ENCODE results near the gene CACNG4.
"Not testable (repeated sequence)": the region's sequence is repeated elsewhere in the genome, so short reads cannot be mapped to it uniquely, and the experiment has no call there.

The CACNG4 gene

DNA sequence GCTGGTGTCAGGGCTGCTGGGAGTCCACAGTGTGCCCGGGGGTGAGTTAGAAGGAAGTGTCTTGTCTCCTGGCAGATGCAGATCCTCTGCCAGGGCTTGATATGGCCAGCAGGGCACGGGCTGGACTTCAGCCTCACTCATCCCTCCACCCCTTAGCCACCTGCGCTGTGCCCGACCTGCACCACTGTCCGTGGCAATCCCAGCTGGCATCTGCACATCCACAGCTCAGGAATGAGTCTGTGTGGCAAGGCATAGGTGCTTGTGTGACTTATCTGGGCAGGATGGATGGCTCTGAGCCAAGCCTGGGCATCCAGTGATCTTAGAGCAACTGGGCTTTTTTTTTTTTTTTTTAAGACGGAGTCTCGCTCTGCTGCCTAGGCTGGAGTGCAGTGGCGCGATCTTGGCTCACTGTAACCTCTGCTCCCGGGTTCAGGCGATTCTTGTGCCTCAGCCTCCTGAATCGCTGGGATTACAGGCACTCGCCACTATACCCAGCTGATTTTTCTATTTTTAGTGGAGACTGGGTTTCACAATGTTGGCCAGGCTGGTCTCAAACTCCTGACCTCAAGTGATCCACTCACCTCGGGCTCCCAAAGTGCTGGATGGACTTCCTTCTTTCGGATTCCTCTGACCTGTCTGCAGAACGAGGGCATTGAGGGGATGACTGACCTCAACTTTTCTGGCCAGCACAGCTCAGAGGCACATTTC lies 57.4 kb downstream of the CACNG4 start:
- DNase-seq, result no peak

DNA sequence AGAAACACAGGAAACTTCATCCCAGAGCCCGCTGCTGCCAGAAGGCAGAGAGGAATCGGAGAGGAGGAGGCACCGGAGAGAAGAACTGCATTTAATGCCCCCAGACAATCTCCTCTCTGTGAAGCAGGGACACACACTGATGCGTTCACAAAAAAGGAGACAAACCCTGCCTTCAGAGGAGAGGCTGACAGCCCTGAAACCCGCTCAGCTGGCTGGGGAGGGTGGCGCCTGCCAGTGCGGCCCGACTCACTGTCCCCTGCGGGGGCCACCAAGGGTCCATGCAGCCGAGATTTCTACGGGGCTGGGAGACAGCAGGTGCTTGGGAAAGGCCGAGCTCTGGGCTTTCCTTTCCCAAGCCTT lies 57.9 kb downstream of the CACNG4 start:
- DNase-seq, result no peak

DNA sequence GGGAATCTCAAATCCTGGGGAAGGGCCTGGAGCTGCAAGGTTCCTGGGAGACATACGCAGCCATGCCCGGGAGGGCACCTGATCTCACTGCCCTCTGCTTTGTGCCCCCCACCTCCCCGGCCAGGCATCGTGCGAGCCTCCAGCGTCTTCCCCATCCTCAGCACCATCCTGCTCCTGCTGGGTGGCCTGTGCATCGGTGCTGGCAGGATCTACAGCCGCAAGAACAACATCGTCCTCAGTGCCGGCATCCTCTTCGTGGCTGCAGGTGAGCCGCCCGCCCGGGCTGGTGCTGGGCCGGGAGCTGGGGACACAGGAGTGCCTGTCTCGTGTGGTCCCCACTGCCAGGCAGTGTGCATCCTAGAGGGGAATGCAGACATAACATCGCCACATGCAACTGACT lies 60.2 kb downstream of the CACNG4 start:
- DNase-seq, result no peak

DNA sequence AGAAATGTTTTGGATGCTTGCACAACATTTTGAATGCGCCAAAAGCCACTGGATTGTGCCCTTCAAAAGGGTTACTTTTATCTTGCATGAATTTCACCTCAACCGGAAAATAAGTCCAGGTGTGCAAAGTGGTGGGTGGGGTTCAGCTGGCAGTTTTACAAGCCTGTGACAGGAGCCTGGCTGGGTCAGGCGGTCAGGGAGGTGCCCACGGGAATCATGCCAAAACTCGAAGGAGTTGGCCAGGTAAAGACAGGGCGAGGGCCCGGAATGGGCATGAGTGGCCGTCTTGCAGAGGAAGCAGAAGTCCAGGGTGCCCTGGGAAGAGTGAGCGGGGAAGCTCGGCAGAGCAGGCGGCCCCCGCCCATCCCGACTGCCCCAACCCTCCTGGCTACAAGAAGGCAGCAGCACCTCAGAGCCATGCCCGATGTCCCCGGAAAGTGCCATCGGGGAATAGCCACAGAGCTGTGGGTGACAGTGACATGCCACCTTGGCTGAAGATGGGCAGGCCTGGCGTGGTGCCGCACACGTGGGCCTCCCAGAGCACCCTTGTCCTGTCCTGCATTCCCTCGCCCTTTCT lies 60.8 kb downstream of the CACNG4 start:
- no peak for DNase-seq

DNA sequence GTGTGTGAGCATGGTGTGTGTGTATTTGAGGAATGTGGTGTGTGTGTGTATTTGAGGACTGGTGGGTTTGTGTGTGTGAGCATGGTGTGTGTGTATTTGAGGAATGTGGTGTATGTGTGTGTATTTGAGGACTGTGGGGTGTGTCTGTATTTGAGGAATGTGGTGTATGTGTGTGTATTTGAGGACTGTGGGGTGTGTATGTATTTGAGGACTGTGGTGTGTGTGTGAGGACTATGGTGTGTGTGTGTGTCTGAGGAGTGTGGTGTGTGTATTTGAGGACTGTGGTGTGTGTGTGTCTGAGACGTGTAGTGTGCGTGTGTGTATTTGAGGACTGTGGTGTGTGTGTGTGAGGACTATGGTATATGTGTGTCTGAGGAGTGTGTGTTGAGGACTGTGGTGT lies 61.8 kb downstream of the CACNG4 start:
- peak; percentile 5 for DNase-seq

DNA sequence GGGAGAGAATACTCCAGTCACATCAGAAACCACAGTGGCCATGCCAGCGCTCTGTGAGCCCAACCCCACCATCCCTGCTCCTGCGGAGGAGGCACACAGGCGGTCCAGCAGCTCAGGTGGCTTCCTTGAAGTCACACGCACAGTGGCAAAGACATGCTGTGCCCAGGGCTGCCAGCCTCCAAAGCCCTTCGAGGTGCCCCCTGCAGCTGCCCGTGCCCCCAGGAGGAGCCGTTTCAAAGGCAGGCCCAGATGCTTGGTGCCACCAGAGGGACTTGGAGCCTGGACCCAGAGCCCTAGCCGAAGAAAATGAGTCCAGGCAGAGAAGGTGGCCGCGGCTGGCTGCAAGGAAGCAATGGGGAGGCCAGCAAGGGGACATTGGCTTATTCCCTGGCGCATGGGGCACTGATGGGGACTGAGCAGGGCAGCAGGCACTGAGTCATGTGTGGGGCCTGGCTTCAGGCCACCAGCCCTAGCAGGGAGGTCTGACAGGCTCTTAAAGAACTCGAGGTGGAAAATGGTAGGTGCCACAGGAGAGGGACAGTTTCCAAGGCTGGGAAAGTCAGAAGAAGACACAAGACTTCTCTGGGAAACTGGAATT lies 62.6 kb downstream of the CACNG4 start:
- DNase-seq, result no peak

DNA sequence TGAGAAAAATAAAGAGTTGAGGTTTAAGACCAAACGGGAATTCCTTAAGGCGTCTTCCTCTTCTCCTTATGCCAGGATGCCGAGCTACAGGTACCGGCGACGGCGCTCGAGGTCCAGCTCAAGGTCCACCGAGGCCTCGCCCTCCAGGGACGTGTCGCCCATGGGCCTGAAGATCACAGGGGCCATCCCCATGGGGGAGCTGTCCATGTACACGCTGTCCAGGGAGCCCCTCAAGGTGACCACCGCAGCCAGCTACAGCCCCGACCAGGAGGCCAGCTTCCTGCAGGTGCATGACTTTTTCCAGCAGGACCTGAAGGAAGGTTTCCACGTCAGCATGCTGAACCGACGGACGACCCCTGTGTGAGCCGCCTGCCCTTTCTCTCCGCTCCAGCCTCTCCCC lies 66.1 kb downstream of the CACNG4 start:
- DNase-seq, result no peak

DNA sequence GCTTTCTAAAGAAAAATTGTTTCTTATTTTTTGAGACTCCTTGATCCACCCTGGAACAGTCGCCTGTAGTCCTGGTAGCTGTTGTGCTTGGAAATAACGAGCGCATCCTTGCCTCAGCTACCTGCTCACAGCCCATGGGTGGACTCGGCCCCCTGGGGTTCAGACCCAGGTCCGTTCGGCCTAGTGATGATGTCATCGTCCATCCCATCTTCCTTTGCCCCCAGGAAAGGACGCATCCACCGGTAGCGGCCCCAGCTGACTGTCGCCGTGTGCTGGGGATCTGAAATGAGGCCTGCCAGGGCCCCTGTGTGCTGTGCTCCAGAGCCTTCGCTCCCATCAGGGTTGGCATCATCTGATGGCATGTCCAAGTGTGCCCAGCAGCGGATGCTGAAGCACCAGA lies 67.9 kb downstream of the CACNG4 start:
- DNase-seq, result no peak

DNA sequence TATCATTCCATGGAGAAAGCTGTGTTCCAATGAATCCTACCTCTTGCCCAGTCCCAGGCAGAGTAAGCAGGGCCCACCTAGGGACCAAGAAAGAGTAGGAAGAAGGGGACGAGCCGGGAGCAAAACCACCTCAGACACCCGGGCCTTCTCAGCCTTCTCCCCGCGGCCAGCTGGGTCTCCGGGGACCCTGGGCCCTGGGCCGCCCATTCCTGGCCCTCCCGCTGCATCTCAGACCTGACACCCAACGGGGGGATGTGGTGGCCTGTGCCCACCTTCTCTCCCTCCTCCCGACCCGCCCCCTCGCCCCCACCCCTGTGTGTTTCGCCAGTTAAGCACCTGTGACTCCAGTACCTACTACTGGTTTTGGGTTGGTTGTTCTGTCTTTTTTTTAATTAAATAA lies 68.5 kb downstream of the CACNG4 start:
- no peak for DNase-seq

DNA sequence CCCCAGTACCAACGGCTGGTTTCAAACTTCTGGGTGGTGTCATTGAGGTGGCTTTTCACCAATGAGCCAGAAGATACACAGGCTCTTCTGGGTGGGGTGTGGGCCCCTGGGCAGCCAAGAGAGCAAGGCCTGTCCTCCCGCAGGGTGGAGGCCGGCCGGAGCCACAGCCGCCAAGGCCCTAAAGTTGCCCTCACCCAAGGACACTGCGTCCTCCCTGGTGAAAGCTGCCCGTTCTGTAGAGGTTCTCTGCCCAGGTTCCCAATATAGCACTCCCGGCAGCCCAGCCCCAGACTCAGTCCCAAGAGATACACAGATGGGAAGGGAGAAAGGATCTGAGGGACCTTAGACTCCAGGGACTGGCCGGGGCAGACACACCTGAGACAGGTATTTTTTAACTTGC lies 69.1 kb downstream of the CACNG4 start:
- no peak for DNase-seq

DNA sequence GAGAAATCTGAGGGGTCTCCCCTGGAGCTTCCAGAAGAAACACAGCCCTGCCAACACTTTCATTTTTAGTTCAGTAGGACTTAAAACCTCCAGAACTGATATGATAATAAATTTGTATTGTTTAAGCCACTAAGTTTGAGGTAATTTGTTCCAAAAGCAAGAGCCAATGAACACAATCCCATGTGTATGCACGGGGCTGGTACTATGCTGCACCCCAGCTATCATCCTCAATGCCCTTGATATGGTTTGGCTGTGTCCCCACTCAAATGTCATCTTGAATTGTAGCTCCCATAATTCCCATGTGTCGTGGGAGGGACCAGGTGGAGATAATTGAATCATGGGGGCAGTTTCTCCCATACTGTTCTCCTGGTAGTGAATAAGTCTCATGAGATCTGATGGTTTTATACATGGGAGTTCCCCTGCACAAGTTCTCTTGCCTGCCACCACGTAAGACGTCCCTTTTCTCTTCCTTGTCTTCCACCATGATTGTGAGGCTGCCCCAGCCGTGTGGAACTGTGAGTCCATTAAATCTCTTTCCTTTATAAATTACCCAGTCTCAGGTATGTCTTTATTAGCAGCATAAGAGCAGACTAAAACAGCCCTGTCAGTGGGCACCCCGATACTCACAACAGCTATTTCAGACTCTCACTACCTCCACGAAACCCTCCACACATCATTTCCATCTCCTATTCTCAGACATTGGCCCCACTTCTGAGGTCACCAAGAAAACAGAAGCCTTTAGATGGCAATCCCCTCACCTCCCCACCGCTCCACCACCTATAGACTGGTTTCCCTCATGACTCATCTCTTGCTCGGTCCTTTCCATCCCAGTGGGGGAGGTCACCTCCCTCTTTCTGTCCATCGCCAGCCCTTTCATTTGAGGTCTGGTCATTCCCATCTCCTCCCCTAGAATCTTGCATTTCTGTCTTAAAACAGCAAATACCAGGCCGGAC lies 70.9 kb downstream of the CACNG4 start:
- DNase-seq, result no peak

DNA sequence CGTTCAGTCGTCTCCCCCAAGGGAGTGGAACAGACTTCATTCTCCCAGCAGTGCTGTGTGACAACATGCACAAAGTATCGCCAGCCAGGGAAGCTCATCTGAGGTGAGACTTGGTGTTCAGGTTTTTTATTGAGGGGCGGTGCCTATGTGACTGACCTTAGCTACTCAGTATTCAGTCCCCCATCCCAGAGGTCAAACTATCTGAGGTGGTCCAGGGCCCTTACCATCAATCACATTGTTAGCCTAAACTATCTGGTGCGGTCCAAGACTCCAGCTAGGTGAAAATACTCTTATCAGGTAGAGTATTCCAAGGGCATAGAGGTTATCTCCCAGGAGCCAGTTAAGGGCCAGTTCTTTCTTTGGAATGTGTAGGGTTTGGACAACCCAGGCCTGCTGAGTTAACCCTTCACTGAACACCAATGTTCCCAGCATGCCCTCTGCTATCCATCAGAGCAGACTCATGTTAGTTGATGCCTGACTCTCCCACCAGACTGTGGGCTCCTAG lies 74.4 kb downstream of the CACNG4 start:
- no peak for DNase-seq

DNA sequence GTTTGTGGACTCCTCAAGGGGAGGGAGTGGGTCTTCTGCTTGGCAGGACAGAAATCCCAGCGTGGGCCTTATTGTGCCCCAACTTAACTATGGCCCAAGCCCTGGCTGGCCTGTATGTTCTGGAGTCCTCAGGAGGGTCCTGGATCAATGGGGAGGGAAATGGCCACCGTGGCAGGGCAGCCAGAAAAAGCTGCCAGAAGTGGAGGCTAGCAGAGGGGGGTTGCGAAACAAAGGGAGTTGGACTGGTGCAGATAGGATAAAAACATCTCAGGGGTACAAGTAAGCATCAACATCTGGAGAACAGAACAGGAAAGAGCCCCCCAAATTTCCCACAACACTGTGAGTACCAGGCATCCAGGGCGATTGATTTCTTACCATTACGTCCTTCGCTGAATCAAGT lies 76.1 kb downstream of the CACNG4 start:
- no peak for DNase-seq

DNA sequence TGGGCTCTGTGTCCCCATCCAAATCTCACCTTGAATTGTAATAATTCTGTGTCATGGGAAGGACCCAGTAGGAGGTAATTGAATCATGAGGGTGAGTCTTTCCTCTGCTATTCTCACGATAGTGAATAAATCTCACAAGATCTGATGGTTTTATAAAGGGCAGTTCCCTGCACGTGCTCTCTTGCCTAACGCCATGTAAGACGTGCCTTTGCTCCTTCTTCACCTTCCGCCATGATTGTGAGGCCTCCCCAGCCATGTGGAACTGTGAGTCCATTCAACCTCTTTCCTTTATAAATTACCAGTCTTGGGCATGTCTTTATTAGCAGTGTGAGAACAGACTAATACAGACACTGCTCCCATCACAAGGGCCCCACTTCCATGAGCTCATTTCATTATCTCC lies 76.6 kb downstream of the CACNG4 start:
- not testable (repeated sequence) for DNase-seq

DNA sequence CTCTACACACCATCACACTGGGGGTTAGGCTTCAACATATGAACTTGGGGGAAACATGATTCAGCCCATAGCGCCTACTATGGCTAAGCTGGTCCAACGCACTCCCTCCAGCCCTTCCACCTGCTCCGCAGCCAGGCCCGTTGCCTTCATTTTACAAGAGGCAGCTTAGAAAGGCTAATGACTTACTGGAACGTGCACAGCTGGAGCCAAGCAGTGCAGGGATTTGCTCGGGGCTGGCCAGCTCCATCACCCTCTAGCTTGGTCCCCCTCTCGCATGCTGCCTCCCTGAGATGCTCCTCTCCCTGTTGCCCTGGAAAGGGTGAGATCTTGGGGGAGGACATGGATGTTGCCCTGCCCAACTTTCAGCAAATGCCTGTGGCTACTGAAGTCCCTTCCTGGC lies 77.0 kb downstream of the CACNG4 start:
- no peak for DNase-seq

DNA sequence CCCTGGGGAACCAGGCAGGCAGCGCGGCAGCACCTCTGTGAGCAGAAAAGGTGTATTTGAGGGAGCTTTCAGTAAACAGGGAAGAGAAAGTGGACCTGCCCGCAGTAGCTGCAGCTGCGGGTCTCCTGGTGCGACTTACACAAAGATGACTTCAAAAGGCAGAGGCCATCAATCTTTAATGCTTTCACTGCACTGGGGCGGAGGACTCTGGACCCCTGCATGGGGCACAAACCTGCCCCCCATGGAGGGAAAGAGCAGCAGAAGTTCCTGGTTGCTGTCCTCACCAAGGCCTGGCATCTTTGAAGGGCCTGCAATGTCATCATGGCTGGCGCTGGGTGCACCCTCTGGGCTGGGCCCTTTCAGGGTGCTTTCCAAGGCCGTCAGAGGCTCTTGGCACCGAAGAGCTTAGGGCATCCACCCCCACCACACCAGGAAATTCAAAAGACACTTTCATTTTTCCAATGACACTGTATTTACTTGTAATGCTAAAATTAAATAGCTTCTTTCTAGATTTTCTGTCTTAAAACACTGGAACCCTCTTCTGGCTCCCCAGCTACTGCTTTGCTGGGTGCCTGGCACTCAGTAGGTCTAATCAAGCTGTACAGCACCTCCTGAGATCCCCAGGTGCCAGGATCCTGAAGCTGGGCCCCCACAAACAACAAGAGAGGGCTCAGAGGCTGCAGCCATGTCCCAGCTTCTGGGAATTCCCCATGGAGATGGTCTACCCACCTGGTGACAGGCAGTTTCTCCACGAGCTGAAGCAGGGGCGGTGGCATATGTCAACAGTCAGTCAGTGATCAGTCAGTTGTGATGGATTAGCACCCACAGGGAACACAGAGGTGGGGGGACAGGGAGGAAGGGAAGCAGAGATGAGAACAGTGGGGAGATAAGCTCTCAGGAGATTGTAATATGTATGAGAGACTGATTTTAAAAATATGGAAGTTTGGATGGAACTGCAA lies 77.7 kb downstream of the CACNG4 start:
- no peak for DNase-seq

DNA sequence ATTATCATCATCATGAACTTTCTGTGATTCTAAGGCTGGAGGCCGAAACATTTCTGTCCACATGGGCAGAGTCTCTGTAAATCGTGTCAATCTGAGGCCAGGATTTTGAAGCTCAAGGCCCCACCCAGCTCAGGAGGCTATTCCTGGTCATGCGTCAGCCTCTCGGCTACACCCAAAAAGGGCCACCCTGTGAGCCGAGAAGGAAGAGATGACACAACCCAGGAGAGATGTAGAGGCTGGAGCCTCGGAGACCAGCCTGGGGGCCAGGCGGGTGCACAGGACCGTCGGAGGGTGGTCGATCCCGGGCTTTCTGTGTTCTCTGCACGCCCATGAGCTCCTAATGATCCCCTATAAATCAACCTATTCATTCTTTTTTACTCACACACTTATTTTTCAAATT lies 78.8 kb downstream of the CACNG4 start:
- DNase-seq, result no peak

DNA sequence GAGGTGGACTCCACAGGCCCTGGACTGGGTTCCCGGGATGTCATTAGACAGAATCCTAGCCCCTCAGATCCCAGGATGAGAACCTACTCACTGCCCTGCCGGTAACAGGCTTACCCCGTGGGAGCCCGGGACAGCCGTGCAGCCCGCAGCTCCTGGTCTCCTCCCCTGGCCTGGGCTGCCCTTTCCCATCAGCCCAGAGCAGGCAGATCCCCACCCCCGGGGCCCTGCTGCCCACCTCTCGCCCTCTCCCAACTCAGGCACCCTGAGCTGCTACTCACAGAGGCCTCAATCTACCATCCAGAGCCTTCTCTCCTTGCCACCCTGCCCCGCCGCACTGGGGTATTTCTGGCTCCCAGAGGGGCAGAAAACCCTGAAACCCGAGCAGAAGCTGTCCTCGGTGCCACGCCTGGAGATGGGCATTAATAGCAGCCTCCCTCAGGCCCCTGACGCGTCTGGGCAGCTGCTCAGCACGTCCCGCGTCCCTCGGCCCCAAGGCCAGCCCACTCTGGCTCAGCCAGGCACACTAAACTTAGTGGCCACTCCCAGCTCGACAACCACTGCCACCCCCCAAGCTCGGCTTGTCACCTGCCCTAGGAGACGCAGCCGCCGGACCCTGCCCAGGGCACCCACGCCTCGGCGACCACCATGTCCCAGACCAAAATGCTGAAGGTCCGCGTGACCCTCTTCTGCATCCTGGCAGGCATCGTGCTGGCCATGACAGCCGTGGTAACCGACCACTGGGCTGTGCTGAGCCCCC lies 79.7 kb downstream of the CACNG4 start, which contains the start of gene CACNG1:
Gene CACNG1, plus strand, starts transcription at position 539 of the 757 bp plus-strand sequence. Its CDS starts 107 bp downstream, at position 646.
- DNase-seq, result no peak

DNA sequence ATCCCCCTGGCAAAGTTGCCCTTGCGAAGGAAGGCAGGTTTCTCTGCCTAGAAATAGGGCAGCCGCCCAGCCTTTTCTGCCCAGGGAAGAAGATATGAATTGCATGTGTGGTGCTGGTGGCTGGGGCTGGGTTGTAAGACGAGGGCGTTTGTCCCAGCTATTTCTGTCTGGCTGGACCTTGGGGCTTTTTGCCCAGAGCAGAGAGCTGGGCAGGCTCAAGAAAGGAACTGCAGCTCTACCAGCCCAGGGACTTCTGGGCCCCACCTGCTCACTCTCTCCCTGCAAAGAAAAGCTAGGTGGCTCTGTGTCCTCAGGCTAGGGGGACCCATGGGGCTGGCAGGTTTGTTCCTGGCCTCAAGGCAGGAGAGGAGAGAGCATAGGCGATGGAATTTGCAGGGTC lies 80.4 kb downstream of the CACNG4 start:
- no peak for DNase-seq

DNA sequence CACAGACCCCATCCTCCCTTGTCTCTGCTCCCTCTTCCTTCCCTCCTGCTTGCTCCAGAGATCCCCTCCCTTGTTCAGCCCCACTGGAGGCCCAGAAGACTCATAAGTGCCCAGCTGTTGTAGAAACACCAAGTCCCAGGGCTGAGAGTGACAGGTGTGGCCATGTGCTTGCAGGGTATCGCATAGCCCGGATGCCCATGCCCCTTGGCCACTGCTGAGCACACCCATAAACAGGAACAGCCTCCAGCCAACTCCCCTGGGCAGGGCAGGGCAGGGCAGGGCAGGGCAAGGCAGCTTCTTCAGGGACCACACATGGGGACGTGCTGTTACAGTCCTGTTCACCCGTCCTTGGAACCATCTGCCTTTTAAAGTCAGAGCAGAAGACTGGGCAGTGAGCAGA lies 81.9 kb downstream of the CACNG4 start:
- DNase-seq, result no peak

DNA sequence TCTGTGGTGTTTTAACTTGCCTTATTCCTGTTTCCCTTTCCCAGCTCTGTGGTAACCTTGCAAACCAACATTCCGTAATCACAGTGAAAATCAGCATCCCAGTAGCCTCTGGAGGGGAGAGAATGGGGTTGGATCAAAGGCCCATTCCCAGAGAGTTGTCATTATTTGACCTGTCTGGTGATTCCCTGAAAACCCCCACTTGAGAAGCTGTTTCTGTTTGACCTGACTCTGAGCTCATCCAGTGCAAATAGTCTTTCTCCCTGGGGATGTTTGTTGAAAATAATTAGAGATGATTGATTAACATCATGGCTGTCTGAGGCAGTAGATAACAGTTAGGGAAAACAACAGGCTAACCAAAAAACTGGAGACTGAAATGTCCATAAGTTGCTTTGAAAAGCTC lies 82.9 kb downstream of the CACNG4 start:
- no peak for DNase-seq

Measured in fibroblast of skin of right biceps (primary cell).